Stimulated activated naive CD8-positive, alpha-beta T cell treated with anti-CD3 and anti-CD28 coated beads, Interleukin-15, amount 100 ng/mL, for 72 hours (primary cell): ENCODE data around the gene CELF2.

Experiments used
- ATAC-seq: fragments of 150-1000 bp; cut with Tn5 transposase; 2 replicates; pipeline ENCODE4 v1.10.0; 2021; ENCODE audit warnings: mild to moderate bottlenecking, moderate library complexity
- DNase-seq, 2 donors: peaks; one replicate each; pipeline ENCODE4 v3.0.0; 2021 to 2022
- H3K27ac Mint-ChIP-seq, 2 donors: one replicate each; pipeline ENCODE4 v1.8.0; 2022; ENCODE audit warnings: mild to moderate bottlenecking in 2 of 2, mixed read lengths in 2 of 2, moderate library complexity in 2 of 2
- H3K27me3 Mint-ChIP-seq: one replicate; pipeline ENCODE4 v1.8.0; 2022; ENCODE audit warnings: mixed read lengths
- H3K4me1 Mint-ChIP-seq: one replicate; pipeline ENCODE4 v1.8.0; 2022; ENCODE audit warnings: mild to moderate bottlenecking, mixed read lengths
- H3K4me3 Mint-ChIP-seq, 2 donors: one replicate each; pipeline ENCODE4 v1.8.0; 2022; ENCODE audit warnings: mild to moderate bottlenecking in 2 of 2, mixed read lengths in 2 of 2, moderate library complexity in 1 of 2
- H3K9me3 Mint-ChIP-seq, 2 donors: one replicate each; pipeline ENCODE4 v1.8.0; 2022; ENCODE audit warnings: mixed read lengths in 2 of 2

Gene CELF2

DNA sequence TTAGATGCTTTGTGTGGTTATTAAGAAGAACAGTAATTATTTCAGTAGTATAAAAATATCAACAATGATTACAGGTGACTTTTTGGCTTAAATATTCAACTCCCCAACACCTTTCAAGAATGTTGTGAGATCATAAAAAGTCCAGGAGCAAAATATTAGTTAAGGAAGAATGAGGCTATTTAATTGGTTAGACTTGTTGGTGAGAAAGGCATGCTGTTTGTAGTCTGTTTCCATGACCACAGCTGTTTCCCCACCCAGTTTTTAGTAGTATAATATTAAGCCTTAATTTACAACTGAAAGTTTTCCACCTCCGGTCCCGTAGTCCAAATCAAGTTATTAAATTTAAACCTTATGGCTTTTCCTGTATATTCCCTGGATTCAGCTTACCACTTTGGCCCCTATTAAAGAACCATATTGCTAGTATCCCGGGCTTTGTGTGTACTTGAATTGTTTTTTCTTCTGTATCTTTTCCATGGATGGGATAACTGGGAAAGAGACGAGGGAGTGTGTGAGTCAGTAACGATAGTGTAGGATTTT lies 133.3 kb downstream of the CELF2 start:
- Mint-ChIP-seq H3K4me3 (peak overlapping the region; percentile 85 to 86), H3K4me1 (peaks cover 99% of the 10 kb centered on the region), H3K27ac (peak overlapping the region; percentile 96 to 99), H3K9me3 (no peaks in the 10 kb centered on the region), H3K27me3 (no peaks in the 10 kb centered on the region)
- DNase-seq, result no peak
- no peak for ATAC-seq

DNA sequence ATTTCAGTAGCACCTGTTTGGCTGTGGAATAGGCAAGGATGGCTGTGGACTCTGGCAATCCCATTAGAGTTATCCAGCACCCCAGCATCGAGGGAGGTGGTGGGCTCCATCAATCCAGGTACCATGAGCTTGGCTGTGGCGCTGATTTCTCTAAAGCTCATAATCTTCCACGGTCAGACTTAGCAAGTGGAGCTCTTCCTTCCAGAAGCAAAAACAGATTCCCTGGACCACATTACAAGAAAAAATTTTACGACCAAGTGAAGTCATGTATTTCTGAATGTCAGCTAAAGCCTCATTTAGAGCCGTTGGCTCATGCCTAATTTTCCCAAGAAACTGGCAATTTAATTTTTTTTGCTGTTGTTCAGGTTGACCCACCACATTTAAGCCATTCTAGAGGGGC lies 135.1 kb downstream of the CELF2 start:
- Mint-ChIP-seq H3K4me1 (peaks cover 97% of the 10 kb centered on the region), H3K27me3 (no peaks in the 10 kb centered on the region), H3K4me3 (no peak overlapping the region), H3K27ac (no peak overlapping the region), H3K9me3 (no peaks in the 10 kb centered on the region)
- ATAC-seq (no peak), DNase-seq (no peak)

DNA sequence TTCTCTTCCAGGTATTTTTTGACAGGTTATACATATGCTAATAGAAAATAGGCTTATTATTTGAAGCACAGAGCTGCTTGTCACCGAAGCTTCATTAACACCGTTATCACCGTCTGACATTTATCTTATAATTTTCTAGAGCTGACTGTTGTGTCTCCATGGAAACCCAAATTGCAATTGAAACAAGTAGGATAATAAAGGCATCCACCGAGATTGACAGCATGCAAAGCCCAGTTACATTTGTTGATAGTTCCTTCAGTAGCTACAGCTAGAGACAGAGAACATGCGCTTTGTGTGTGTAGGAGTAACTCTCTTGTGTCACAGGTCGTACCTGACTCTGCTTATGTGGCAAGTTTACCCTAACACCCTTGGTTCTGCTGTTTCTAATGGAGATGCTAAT lies 135.6 kb downstream of the CELF2 start:
- DNase-seq (no peak), ATAC-seq (no peak)
- Mint-ChIP-seq H3K9me3 (no peaks in the 10 kb centered on the region), H3K4me1 (peaks cover 97% of the 10 kb centered on the region), H3K27ac (no peak overlapping the region), H3K27me3 (no peaks in the 10 kb centered on the region), H3K4me3 (peak overlapping the region in 1 of 2 donors; percentile 5)

DNA sequence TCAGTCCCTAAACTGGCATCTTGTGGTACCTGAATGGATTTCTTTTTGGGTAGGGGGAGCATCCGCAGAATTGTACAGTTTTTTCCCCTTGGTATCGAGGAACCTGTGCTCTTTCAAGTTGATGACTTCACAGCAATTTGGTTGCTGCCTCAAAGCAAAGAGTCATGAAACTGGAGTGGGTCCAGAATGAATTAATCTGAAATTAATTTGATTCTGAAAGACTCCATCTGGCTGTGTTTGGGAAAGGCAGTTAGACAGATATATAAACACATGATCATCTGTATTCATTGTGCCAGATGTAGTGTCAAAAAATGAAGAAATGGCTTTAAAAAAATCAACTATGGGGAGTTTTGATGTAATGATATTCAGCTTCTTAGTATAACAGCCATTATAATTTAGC lies 136.1 kb downstream of the CELF2 start:
- Mint-ChIP-seq H3K4me1 (peaks cover 97% of the 10 kb centered on the region), H3K4me3 (peak overlapping the region in 1 of 2 donors; percentile 50), H3K27ac (no peak overlapping the region), H3K27me3 (no peaks in the 10 kb centered on the region), H3K9me3 (no peaks in the 10 kb centered on the region)
- DNase-seq, result no peak
- no peak for ATAC-seq

DNA sequence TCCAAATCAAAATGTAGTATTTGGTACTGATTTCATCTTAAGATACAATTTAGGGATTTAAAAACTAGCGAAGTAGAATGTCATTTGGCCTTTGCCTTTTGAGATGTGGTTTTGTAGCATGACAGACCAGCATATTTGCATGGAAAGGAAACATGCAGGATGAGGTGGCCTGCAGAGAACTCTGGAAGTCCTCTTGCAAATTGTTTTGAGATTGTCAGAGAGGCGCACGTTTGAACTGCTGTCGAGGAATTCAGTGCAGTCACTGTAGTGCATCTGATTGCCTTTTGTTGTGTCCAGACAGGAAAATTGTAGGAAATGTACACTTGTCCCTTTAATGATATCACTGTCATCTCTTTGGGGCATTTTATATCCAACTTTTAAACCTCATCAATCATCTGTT lies 136.7 kb downstream of the CELF2 start:
- H3K9me3 Mint-ChIP-seq, result no peaks in the 10 kb centered on the region
- peak overlapping the region; percentile 49 to 50 for H3K4me3 Mint-ChIP-seq
- peak overlapping the region in 1 of 2 donors; percentile 2 for H3K27ac Mint-ChIP-seq
- ATAC-seq, result no peak
- no peak for DNase-seq
- peaks cover 97% of the 10 kb centered on the region for H3K4me1 Mint-ChIP-seq
- no peaks in the 10 kb centered on the region for H3K27me3 Mint-ChIP-seq

DNA sequence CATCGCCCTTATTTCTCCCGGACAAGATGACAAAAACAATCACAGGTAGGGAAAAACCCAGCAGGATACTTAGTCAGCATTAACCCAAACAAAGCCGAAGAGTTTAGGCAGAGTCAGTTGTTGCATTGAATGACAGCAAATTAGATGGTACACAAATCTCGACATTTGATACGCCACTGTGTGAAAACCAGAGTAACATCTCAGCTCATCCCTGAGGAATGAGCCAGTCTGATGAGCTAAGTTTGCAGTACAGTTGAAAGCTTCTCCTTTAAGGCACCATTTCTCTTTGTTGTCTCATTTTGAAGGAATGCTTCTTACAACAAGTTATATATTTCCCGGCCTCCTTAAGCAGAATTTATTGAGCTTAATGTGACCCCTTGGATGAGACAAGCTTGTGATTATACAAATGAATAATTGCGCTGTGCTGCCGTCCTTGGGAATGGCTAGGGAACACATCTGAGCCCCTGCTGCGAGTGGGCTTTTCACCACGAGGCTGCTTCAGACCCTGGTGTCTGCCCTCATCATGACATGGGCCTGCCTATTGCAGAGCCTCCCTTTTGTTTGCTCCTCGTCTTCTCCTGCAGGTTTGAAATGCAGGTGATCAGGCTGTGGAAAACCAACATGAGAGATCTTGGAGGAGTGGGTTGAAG lies 137.3 kb downstream of the CELF2 start:
- Mint-ChIP-seq H3K9me3 (no peaks in the 10 kb centered on the region), H3K27ac (no peak overlapping the region), H3K4me3 (peak overlapping the region; percentile 28 to 36), H3K27me3 (no peaks in the 10 kb centered on the region), H3K4me1 (peaks cover 97% of the 10 kb centered on the region)
- no peak for DNase-seq
- no peak for ATAC-seq

DNA sequence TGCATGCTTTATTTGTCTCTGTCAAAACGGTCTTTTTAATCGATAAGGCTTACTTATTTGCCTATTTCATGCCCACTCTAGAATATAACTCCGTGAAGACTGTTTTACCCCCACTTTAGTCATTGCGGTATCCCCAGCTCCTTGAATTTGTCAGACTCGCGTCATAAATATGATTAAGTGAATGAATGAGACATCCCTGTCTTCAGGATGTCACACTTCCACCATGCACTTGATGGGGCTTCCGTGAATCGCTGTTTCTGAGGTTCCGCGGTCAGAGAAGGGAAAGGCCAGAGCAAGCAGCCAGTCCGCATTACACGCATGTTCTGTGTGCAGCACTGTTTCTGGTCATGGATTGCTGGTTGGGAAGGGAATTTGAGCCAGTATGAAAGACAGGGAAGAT lies 138.8 kb downstream of the CELF2 start:
- peaks cover 93% of the 10 kb centered on the region for H3K4me1 Mint-ChIP-seq
- no peak overlapping the region for H3K27ac Mint-ChIP-seq

DNA sequence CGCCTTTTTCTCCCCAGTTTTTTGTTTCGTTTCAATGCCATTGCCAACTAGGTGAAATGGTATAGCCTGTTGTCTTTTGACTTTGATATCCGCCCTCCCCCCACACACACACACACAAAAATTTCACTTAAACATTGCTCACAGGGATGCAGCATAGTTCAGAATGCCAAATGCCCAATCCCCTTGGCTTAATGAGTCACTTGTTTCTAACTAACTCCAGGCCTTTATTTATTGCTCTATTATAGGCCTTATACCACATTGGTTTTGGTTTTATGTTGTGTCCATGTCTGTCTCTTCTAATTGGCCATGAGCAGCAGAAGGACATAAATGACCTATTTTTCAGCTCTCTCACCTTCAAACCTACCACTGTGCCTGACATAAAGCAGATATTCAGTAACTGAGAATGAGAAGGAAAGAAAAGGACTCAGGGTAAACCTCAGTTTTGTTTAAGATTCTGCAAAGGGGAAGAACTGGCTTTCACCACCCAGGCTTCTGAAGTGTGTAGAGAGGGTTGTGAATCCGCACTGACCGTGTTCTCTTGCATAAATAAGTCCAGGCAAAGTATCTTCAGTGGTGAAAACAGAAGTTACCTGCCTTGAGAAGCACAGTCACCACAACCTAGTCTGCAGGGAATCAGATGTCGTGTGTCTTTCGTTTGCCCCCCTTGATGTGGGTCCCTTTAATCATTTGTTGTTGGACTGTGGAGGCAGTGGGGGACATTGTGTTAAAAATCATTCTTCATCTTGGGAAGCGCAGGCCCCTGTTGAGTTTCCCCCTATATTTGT lies 139.8 kb downstream of the CELF2 start:
- Mint-ChIP-seq H3K4me1 (peaks cover 93% of the 10 kb centered on the region), H3K4me3 (peak overlapping the region; percentile 57 to 65), H3K27me3 (no peaks in the 10 kb centered on the region), H3K9me3 (peaks cover 6 to 7% of the 10 kb centered on the region in 2 donors), H3K27ac (peak overlapping the region; percentile 29 to 58)
- ATAC-seq (peak; percentile 62), DNase-seq (no peak)

More for the DNA sequence above, 138.8 kb downstream of the CELF2 start:
- peaks cover under 1 to 1% of the 10 kb centered on the region in 2 donors for H3K9me3 Mint-ChIP-seq
- no peak for DNase-seq
- no peaks in the 10 kb centered on the region for H3K27me3 Mint-ChIP-seq
- peak; percentile 26 for ATAC-seq
- H3K4me3 Mint-ChIP-seq, result no peak overlapping the region

DNA sequence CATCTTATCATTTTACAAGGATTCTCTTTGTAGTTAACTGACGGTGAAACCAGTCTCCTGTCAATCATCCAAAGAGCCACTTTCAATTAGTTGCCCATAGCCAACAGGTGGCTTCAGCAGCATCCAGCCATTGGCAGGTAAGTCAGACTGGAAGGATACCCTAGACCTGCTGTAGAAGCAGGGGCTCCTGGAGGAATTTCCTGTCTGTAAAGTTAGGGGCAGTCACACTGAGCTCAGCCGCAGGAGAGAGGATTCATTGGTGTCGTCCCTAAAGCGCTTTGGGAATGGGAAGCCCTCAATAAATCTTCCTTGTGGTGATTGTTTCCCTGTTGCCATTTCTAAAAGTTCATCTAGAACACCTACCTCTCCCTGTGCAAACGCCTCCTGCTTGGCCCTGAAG lies 140.4 kb downstream of the CELF2 start:
- peak overlapping the region in 1 of 2 donors; percentile 29 for H3K27ac Mint-ChIP-seq
- ATAC-seq, result peak; percentile 17

DNA sequence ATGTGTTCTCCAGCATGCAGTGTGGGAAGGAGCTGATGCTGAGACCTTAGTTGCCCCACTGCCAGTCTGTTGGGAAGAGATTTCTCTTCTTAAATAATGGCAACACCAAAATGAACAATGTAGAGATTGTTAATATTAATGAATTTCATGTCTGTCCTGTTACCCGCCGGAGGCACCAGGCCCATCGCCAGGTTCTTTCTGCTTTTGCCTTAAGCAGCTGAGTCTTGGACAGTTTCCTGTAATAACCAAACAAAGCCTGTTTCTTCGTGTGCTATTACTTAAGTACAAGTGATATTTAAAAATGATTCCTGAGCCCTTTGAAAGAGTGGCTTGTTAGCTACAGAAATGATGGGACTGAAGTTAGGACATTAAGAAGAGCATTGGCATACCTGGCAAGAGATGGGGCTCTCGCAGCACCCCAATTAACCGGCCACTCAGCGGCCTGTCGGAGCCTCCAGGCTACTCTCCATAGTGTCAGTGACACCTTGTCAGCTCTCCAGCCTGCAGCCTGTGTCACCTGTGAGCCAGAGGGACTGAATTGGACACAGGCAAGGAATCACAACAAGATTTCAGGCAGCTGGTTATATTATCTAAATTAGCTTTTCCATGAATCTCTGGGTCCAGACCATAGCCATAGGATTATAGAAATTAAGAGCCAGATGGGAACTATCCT lies 142.0 kb downstream of the CELF2 start:
- peaks cover 92% of the 10 kb centered on the region for H3K4me1 Mint-ChIP-seq
- DNase-seq (no peak), ATAC-seq (no peak)
- H3K27me3 Mint-ChIP-seq, result no peaks in the 10 kb centered on the region
- peak overlapping the region in 1 of 2 donors; percentile 29 for H3K27ac Mint-ChIP-seq
- H3K9me3 Mint-ChIP-seq, result peaks cover 6 to 7% of the 10 kb centered on the region in 2 donors
- no peak overlapping the region for H3K4me3 Mint-ChIP-seq

More for the DNA sequence above, 140.4 kb downstream of the CELF2 start:
- H3K27me3 Mint-ChIP-seq, result no peaks in the 10 kb centered on the region
- no peak for DNase-seq
- H3K4me1 Mint-ChIP-seq, result peaks cover 93% of the 10 kb centered on the region
- peak overlapping the region; percentile 57 to 65 for H3K4me3 Mint-ChIP-seq
- H3K9me3 Mint-ChIP-seq, result peaks cover 6 to 7% of the 10 kb centered on the region in 2 donors

DNA sequence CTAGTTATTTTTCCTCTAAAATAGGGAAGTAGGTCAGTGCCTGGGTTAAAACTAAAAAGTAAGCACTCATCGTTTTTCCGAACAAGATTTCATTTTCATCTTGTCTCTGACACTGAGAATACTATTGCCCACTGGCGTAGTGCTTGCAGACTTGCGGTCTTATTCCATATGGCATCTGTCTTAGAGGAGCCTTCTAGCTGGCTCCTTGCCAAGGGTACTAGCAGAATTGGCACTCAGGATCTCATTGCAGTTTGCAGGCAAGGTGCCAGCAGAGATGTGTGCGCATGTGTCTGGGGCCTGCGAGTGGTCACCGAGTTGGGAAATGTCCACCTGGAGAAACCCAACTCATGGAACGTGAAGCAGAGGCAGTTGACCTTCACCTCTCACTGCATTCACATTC lies 143.4 kb downstream of the CELF2 start:
- no peak for DNase-seq
- ATAC-seq, result no peak
- H3K27ac Mint-ChIP-seq, result peak overlapping the region in 1 of 2 donors; percentile 28
- H3K4me3 Mint-ChIP-seq, result no peak overlapping the region
- H3K9me3 Mint-ChIP-seq, result peaks cover 6 to 7% of the 10 kb centered on the region in 2 donors
- peaks cover 81% of the 10 kb centered on the region for H3K4me1 Mint-ChIP-seq
- no peaks in the 10 kb centered on the region for H3K27me3 Mint-ChIP-seq

DNA sequence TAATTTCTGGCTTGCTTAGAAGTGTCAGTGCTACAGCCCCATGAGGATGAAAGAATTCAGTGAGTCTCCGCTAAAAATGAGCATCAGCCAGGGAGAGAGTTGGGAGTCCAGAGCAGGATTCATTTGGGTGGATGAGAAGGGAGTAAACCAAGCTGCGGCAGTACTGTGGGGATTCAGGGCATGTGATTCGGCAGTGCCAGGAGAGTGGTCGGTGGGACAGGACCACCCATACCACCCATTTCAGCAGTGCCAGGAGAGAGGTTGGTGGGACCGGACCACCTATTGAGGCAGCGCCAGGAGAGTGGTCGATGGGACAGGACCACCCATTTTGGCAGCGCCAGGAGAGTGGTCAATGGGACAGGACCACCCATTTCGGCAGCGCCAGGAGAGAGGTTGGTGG lies 144.2 kb downstream of the CELF2 start:
- peak overlapping the region in 1 of 2 donors; percentile 48 for H3K4me3 Mint-ChIP-seq

DNA sequence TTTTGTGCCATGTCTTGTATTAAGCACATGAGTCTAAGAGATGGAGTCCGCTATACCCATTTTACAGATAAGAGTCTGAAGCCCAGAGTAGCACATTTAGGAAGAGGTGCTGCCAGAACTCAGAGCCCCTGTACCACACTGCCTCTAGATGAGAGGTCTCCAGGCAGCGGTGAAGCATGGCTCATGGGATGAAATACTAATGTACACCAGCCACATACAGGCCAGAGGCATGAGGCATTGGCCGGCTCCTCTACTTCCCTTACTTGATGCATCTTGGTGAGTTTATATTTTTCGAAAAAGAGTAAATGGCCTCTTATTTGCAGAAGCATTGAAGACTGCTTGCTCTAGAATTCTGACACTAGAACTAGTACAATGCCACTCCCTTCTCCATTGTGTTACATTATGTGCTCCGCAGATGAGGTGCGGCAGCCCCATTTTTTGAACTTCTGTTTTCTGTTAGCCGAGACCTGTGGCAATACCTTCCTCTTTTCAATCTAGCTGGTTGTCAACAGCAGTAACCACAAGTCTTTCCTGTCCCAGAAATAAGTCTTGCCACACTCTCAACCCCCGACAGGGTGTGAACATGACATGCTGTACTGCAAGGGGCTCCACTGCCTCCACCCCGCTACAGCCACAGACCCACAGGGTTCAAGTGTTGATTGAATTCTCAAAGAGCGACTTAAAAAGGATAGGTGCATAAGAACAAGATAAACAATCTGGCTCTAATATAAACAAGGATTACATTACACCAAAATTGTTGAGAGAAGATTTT lies 145.3 kb downstream of the CELF2 start:
- ATAC-seq, result peak; percentile 76
- H3K4me1 Mint-ChIP-seq, result peaks cover 62% of the 10 kb centered on the region
- peaks cover 6 to 7% of the 10 kb centered on the region in 2 donors for H3K9me3 Mint-ChIP-seq
- no peaks in the 10 kb centered on the region for H3K27me3 Mint-ChIP-seq
- peak; percentile 69 to 83 for DNase-seq
- H3K4me3 Mint-ChIP-seq, result no peak overlapping the region
- H3K27ac Mint-ChIP-seq, result peak overlapping the region; percentile 93 to 95

More for the DNA sequence above, 144.2 kb downstream of the CELF2 start:
- DNase-seq, result no peak
- Mint-ChIP-seq H3K27ac (peak overlapping the region; percentile 49 to 84), H3K4me1 (peaks cover 73% of the 10 kb centered on the region), H3K9me3 (peaks cover 6 to 7% of the 10 kb centered on the region in 2 donors), H3K27me3 (no peaks in the 10 kb centered on the region)
- ATAC-seq, result no peak

DNA sequence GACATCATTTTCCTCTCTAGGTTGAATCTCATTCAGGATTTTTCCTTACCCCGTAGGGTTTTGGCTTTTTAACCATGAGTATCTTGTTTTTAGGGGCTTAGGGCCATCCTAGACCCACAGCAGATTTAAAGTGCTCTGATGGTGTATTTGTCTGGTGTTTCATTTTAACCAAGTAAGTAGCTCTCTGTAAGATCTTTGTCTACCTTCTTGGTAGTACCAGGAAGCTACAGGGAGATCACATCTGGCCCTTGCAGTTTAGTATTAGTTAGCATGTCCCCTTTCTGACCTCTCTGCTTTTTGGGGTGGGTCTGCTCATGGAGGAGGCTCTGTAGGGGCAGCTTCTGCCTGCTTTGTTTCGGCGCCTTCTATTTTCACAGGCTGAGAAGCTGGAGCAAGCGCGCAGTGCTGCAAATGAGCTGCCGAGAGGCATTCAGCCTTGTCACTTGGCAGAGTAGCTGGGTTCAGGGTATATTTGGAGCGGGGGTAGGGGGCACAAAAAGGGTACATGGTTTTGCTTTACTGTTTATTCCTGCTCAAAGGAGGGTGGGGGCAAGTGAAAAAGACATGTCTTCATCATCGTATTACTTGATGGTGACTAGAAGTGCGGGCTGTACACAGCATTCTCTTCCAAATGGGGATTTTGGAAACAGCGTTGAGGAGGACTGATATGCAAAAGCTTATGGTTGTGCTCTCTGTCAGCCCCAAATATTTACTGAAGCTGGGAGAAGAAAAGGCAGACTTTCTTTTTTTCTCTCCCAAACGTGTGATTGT lies 146.3 kb downstream of the CELF2 start:
- Mint-ChIP-seq H3K27me3 (no peaks in the 10 kb centered on the region), H3K9me3 (peaks cover 6 to 7% of the 10 kb centered on the region in 2 donors), H3K27ac (peak overlapping the region; percentile 93 to 97), H3K4me3 (no peak overlapping the region), H3K4me1 (peaks cover 52% of the 10 kb centered on the region)
- no peak for ATAC-seq
- DNase-seq, result no peak
